DMS 273 (cell line): Measurements from ENCODE around the gene SEMA3G.

Source experiments
- DNase-seq: peaks from one replicate; lab custom pipeline; 2025; ENCODE audit not compliant: unreplicated experiment; lab: John Stamatoyannopoulos, UW

SEMA3G gene

GRCh38 chr3:52440249-52440551 is 4.7 kb downstream of the SEMA3G start:
- no peak for DNase-seq

GRCh38 chr3:52439426-52440248 is 5.3 kb downstream of the SEMA3G start:
- DNase-seq = no peak

GRCh38 chr3:52438579-52439425 is 6.1 kb downstream of the SEMA3G start:
- no peak for DNase-seq

GRCh38 chr3:52438104-52438376 is 6.9 kb downstream of the SEMA3G start:
- DNase-seq = no peak

GRCh38 chr3:52437326-52438103 is 7.4 kb downstream of the SEMA3G start:
- DNase-seq = no peak

GRCh38 chr3:52436500-52437149 is 8.3 kb downstream of the SEMA3G start:
- peak; percentile 14 for DNase-seq

- DNase-seq = no peak
Observed at GRCh38 chr3:52435246-52436101, 9.4 kb downstream of the SEMA3G start.

GRCh38 chr3:52434491-52435115 is 10.3 kb downstream of the SEMA3G start:
- DNase-seq = no peak

GRCh38 chr3:52433996-52434479 is 10.9 kb downstream of the SEMA3G start:
- DNase-seq = no peak

GRCh38 chr3:52433328-52433995 is 11.4 kb downstream of the SEMA3G start:
- DNase-seq = no peak

- no peak for DNase-seq
Observed at GRCh38 chr3:52432691-52433141, 12.2 kb downstream of the SEMA3G start.

- DNase-seq = no peak
Observed at GRCh38 chr3:52432225-52432624, 12.7 kb downstream of the SEMA3G start.

GRCh38 chr3:52431459-52432223 is 13.3 kb downstream of the SEMA3G start:
- no peak for DNase-seq

- DNase-seq = no peak
Observed at GRCh38 chr3:52430416-52430810, 14.5 kb downstream of the SEMA3G start.

- DNase-seq = no peak
Observed at GRCh38 chr3:52429779-52430415, 15.0 kb downstream of the SEMA3G start.

- DNase-seq = no peak
Observed at GRCh38 chr3:52429031-52429430, 15.9 kb downstream of the SEMA3G start.

- peak; percentile 81 for DNase-seq
Observed at GRCh38 chr3:52428151-52429005, 16.5 kb downstream of the SEMA3G start.
